ENCODE measurements around the gene DLG1.

Gene DLG1

DNA sequence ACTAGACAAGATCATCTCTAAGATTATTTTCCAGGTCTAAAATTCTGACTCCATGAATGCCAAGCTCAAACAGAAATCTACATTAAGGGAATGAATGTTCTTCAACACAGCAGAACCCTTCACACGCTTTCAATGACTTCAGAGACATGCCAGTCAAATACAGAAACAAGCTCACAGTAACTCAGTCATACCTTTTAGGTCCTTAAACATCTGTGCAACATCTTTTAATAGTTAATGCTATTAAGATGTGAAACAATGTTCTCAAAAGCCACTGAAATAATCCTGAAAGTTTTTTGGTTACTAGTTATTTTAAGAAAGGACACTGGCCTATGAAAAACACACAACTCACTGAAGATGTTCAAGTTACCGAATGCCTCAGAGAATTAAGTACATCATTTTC is 2.5 kb downstream of the DLG1 start:
- ChIA-PET POLR2A (ENCODE audit: low non-redundant PET) (no interaction called here), CTCF (no interaction called here)
- TF ChIP-seq, protein P1, sequence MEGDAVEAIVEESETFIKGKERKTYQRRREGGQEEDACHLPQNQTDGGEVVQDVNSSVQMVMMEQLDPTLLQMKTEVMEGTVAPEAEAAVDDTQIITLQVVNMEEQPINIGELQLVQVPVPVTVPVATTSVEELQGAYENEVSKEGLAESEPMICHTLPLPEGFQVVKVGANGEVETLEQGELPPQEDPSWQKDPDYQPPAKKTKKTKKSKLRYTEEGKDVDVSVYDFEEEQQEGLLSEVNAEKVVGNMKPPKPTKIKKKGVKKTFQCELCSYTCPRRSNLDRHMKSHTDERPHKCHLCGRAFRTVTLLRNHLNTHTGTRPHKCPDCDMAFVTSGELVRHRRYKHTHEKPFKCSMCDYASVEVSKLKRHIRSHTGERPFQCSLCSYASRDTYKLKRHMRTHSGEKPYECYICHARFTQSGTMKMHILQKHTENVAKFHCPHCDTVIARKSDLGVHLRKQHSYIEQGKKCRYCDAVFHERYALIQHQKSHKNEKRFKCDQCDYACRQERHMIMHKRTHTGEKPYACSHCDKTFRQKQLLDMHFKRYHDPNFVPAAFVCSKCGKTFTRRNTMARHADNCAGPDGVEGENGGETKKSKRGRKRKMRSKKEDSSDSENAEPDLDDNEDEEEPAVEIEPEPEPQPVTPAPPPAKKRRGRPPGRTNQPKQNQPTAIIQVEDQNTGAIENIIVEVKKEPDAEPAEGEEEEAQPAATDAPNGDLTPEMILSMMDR (conservative IDR thresholded peaks at IDR 0.05; ENCODE audit: low read depth), result no peak
- no peak overlapping the region for H3K27ac ChIP-seq
- no peak for DNase-seq (ENCODE audit: low spot score)

DNA sequence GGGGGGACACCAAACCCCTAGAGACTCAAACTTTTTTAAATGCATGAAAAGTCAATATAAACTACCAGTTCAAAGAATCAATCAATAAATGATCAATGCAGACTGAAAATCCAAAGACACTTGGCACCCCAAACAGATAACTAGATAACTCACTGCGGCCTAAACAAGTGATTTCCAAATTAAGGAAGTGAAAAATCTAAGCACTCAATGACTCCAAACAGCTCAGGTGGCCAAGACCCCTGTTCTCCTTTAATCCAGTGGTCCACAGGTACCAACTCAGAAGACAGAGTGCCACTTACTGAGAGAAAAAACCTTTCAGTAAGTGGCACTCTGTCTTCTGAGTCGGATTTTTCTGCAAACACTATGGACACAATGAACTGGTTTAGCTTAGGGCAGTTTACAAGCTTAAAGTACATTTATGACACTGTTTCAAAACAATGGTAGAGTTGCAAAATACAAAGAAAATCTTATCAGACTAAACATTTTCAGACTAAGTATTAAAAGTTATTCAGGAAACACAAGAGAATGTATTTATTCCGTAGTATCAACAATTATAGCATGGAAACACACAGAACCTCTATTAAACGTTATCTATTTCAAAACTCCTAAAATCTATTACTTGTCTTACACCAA is 4.7 kb downstream of the DLG1 start:
- ChIA-PET CTCF (no interaction called here), POLR2A (ENCODE audit: low non-redundant PET) (no interaction called here)
- H3K27ac ChIP-seq, result no peak overlapping the region
- TF ChIP-seq, protein P1 (conservative IDR thresholded peaks at IDR 0.05; ENCODE audit: low read depth), result no peak
- no peak for DNase-seq (ENCODE audit: low spot score)

DNA sequence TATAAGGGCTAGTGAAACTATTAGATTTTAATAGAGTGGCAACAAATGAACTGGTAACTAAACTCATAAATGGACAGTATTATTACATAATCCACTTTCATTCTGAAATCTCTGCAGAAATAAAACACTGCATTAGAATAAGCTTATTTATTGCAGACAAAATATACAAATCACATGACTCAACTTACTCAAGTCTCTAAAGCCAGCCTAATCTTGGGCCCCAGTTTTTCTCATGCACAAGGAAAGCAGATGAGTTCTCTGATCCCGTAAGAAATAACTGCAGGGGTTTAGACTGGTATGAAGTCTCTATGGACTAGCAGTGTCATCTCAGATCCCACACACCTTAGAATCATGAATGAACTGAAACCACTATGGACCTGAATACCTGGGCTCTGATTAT is 5.8 kb downstream of the DLG1 start:
- DNase-seq (ENCODE audit: low spot score), result no peak
- H3K27ac ChIP-seq, result no peak overlapping the region
- ChIA-PET POLR2A (ENCODE audit: low non-redundant PET) (no interaction called here), CTCF (interaction anchor here (0.6 kb wide), 1 partner anchor 207 kb away, joined by 3 read pairs; no protein-coding TSS in a partner anchor)
- TF ChIP-seq, protein P1 (conservative IDR thresholded peaks at IDR 0.05; ENCODE audit: low read depth), result no peak

DNA sequence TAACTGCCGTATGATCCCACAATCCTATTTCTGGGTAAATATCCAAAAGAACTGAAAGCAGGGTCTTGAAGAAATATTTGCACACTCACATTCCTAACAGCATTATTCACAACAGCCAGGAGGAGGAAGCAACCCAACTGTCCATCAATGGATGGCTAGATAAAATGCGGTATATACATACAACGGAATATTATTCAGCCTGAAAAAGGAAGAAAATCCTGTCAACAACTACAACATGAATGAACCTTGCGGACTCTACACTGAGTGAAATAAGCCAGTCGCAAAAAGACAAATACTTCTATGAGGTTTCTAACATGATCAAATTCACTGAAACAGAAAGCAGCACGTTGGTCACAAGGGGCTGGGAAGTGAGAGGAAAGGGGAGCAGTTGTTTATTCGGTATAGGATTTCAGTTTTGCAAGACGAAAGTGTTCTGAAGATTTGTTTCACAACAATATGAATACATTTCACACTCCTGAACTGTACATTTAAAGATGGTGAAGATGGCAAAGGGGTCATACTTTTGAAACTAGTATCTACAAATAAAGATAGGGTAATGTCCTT is 6.2 kb downstream of the DLG1 start:
- no peak overlapping the region for H3K27ac ChIP-seq
- CTCF ChIA-PET, result interaction anchor here (0.6 kb wide), 1 partner anchor 208 kb away, joined by 3 read pairs; no protein-coding TSS in a partner anchor
- POLR2A ChIA-PET (ENCODE audit: low non-redundant PET), result no interaction called here
- TF ChIP-seq, protein P1 (conservative IDR thresholded peaks at IDR 0.05; ENCODE audit: low read depth), result no peak
- DNase-seq (ENCODE audit: low spot score), result no peak

DNA sequence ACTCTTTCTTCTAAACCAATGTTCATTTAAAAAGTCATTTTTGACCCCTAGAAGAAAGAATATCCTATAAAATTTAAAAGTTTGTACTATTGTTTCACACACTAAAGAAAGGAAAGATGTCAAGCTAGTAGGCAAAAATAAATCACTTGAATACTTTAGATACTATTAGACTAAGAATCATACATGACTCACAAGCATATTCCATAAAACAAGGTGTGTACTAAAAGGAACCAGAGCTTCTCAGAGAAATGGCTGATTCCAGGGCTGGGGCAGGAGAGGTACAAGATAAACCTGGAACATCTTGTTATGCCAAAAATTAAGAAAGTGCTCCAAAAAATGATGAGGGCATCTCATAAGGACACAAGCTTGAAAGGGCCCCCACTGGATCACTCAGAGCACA is 8.7 kb downstream of the DLG1 start:
- CTCF ChIA-PET, result interaction anchor here (0.9 to 1.2 kb wide), 2 partner anchors 212 to 220 kb away, joined by 3 read pairs; no protein-coding TSS in a partner anchor

DNA sequence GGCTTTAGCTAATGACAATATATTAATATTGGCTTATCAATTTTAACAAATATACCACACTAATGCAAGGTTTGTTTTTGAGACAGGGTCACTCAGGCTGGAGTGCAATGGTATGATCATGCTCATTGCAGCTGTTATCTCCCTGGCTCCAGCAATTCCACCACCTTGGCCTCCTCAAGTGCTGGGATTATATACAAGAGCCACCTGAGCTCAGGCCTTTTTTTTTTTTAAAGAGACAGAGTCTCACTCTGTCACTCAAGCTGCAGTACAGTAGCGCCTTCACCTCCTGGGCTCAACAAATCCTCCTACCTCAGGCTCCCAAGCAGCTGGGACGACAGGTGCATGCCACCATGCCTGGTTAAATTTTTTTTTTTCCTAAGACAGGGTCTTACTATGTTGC is 11.7 kb downstream of the DLG1 start:
- TF ChIP-seq, protein P1 (conservative IDR thresholded peaks at IDR 0.05; ENCODE audit: low read depth), result no peak
- no peak overlapping the region for H3K27ac ChIP-seq
- ChIA-PET CTCF (interaction anchor here (0.8 to 1.2 kb wide), 2 partner anchors 10 to 29 kb away, joined by 3 to 4 read pairs; no protein-coding TSS in a partner anchor), POLR2A (ENCODE audit: low non-redundant PET) (no interaction called here)
- DNase-seq (ENCODE audit: low spot score), result no peak

More for the DNA sequence above, 8.7 kb downstream of the DLG1 start:
- no peak for DNase-seq (ENCODE audit: low spot score)
- TF ChIP-seq, protein P1 (conservative IDR thresholded peaks at IDR 0.05; ENCODE audit: low read depth), result no peak
- POLR2A ChIA-PET (ENCODE audit: low non-redundant PET), result interaction anchor here (0.8 kb wide), 1 partner anchor 199 kb away, joined by 4 read pairs; no protein-coding TSS in a partner anchor
- H3K27ac ChIP-seq, result no peak overlapping the region
